GM12891 (cell line): Measurements from ENCODE around the gene AGPAT3.

ENCODE experiments used
- DNase-seq: peaks from one replicate; pipeline ENCODE4 v3.0.0; 2011; ENCODE audit warnings: low spot score; ENCODE audit not compliant: insufficient read length
- FAIRE-seq: peaks from 2 replicates; lab custom pipeline; 2011; peaks lifted over from hg19 to GRCh38; lab: Jason Lieb, UNC
- PAX5 ChIP-seq: IDR thresholded peaks from 2 replicates; pipeline ENCODE4 v1.6.1; 2011; ENCODE audit warnings: low read length, moderate library complexity, mild to moderate bottlenecking; ENCODE audit not compliant: insufficient read depth, severe bottlenecking
- POLR2A ChIP-seq: IDR thresholded peaks from 2 replicates; pipeline ENCODE4 v1.6.1; 2011; ENCODE audit warnings: low read depth, low read length, control low read depth
- POLR2AphosphoS5 ChIP-seq: IDR thresholded peaks from 2 replicates; pipeline ENCODE4 v1.6.1; 2011; ENCODE audit warnings: low read depth, low read length, control low read depth
- POU2F2 ChIP-seq: IDR thresholded peaks from 2 replicates; pipeline ENCODE4 v1.6.1; 2011; ENCODE audit warnings: low read depth, mild to moderate bottlenecking, control low read depth, low read length, moderate library complexity
- SPI1 ChIP-seq: IDR thresholded peaks from 2 replicates; pipeline ENCODE4 v1.6.1; 2011; ENCODE audit warnings: low read depth, low read length, control low read depth
- TAF1 ChIP-seq: IDR thresholded peaks from 2 replicates; pipeline ENCODE4 v1.6.1; 2011; ENCODE audit warnings: low read depth, low read length, control low read depth

Gene AGPAT3

DNA sequence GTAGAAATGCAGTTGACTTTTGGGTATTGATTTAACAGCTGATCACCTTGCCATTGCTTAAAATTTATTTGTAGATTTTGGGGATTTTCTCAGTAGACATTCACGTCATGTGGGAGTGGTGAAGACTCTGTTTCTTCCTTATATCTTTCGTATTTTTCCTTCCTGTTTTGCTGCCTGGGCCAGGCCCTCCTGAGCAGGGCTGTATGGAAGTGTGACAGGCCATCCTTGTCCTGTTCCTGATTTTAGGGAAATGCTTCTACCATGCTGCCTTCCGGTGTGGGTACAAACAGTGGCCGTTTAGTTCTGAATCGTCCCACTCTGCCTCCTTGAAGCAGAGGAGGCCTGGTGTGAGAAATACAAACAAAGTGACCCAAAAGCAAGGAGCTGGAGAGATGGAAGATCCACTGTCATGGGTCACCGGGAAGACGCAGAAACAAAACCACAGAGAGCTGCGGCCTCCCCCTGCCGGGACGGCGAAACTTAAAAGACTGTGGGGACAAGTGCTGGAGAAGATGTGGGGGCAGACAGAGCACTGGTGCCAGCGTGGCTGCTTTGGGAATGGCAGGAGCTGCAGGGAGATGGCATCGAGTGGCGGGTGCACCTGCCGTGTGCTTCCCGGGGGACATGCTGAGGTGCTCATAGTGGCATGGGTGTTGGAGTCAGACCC lies 7.6 kb downstream of the AGPAT3 start:
- no peak for FAIRE-seq

DNA sequence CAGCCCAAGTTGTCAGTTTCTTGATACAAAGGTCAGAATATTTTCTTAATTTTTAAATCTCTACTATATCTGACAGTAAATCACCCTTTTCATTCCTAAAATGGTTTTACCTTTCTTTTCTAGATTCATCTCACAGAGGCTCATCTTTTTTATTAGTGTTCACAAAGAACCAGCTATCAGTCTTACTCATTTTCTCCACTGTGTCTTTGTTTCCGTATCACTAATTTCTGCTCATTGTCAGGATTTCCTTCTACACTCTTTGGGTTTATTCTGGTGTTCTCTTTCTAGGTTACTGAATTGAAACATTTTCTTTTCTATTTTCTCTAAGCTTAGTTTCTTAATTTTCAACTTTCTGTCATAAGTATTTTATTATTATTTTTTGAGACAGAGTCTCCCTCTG lies 8.7 kb downstream of the AGPAT3 start:
- DNase-seq, result no peak
- FAIRE-seq, result no peak
- TF ChIP-seq POLR2A (no peak), POU2F2 (no peak), PAX5 (no peak), TAF1 (no peak), POLR2AphosphoS5 (no peak)

More for the DNA sequence above, 7.6 kb downstream of the AGPAT3 start:
- DNase-seq, result no peak
- TF ChIP-seq PAX5 (no peak), TAF1 (no peak), POLR2A (no peak), POU2F2 (no peak), SPI1 (no peak), POLR2AphosphoS5 (no peak)

DNA sequence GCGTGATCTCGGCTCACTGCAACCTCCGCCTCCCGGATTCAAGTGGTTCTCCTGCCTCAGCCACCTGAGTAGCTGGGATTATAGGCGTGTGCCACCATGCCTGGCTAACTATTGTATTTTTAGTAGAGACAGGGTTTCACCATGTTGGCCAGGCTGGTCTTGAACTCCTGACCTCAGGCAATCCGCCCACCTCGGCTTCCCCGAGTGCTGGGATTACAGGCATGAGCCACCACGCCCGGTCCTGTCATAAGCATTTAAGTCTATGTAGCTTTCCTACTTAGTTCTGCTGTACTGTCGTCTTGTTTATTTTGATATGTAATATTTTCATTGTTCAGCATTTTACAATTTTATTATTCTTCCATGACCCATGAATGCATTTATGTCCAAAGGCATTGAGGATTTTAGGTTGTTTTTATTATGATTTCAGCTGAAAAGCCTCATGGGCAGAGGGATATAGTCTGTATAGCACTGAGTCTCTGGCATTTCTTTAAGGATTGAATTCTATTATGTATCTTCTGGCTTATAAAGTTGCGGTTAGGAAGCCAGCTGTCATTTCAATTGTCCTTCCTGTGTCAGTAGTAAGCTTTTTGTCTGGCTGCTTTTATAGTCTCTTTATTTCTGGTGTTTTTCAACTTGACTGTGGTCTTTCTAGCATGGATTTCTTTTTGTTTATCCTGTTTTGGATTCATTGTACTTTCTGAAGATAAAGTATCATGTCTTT lies 9.2 kb downstream of the AGPAT3 start:
- TF ChIP-seq TAF1 (no peak), PAX5 (no peak), POLR2AphosphoS5 (no peak), SPI1 (no peak), POU2F2 (no peak), POLR2A (no peak)
- DNase-seq (no peak), FAIRE-seq (no peak)

DNA sequence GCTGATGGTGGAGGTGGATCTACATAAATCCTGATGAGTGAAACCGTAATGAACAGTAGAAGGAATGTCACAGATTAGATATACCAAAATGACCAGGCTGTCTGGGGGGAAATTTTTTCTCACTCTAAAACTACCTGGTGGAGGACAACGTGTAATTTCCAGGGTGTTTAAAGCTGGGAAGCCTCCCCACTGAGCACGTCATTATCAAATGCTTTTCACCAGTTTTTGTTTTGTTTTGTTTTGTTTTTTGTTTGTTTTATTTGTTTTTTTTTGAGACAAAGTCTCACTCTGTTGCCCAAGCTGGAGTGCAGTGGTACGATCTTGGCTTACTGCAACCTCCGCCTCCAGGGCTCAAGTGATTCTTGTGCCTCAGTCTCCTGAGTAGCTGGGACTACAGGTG lies 11.6 kb downstream of the AGPAT3 start:
- no peak for DNase-seq

DNA sequence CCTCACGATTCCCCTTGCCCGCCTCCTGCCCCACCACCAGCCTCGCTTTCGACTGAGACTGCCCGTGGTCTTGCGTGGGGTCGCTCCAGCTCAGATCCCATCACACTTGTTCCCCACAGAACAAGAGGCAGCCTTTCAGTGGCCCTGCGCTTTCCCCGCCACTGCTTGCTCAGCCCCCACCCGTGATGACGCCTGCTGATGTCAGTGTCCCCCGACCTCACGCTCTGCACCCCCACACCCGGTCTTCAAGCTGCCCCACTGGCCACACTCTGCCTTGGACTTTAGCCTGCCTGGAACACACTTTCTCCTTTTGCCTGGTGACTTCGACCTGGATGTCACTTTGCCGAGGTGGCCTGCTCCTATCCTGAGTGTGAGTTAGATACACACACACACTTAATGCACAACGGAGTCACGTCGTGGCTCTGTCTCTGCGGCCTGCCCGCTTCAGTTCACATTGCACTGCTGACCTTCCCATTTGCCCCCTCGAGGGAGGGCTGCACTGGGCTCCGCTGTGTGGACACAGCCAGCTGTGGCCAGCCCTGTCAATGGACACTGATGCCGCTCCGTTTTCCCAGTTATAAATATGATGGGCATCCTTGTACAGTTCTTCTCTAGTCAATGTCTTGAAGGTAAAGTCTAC lies 13.0 kb downstream of the AGPAT3 start:
- FAIRE-seq (no peak), DNase-seq (no peak)
- TF ChIP-seq SPI1 (no peak), TAF1 (no peak), POLR2A (no peak), PAX5 (no peak), POLR2AphosphoS5 (no peak), POU2F2 (no peak)

More for the DNA sequence above, 11.6 kb downstream of the AGPAT3 start:
- FAIRE-seq, result no peak
- TF ChIP-seq POLR2A, result no peak
- TF ChIP-seq PAX5, result no peak
- no peak for TF ChIP-seq POU2F2
- no peak for TF ChIP-seq SPI1
- TF ChIP-seq POLR2AphosphoS5, result no peak
- no peak for TF ChIP-seq TAF1

DNA sequence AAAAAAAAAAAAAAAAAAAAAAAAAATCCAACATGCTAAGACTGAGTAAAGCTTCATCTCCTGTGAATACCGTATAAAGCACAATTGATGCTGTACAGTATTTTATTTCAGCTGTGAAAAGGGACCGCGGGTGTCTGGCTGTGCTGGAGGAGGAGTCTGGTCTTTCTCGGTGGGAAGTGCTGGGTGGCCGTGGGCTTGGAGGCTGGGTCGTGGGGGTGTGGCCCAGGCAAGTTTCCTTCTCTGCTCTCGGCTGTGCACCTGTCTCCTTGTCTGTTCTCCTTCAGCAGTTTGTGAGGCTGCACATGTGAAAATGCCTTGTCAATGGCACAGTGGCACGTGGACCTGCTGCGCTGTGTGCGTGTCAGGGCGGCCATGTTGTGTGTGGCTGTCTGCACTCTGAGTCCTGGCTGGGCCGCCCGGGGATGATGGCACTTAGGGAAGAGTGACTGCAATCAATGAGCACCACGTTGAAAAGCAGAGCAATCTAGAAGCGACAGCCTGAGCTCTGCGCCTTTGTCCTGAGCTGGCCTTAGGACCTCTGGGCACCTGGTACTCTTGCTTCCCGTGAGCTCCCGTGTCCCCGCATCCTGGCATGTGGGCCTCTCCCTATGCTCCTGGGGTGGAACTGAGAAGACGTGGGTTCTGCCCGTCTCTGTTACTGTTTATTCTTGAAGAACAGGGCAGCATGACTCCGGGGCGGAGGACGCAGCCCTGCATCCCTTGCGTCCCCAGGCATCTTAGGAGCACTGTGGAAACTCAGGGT lies 14.5 kb downstream of the AGPAT3 start:
- no peak for DNase-seq
- FAIRE-seq, result no peak
- TF ChIP-seq SPI1 (no peak), POU2F2 (no peak), POLR2A (no peak), POLR2AphosphoS5 (no peak), TAF1 (no peak), PAX5 (no peak)

DNA sequence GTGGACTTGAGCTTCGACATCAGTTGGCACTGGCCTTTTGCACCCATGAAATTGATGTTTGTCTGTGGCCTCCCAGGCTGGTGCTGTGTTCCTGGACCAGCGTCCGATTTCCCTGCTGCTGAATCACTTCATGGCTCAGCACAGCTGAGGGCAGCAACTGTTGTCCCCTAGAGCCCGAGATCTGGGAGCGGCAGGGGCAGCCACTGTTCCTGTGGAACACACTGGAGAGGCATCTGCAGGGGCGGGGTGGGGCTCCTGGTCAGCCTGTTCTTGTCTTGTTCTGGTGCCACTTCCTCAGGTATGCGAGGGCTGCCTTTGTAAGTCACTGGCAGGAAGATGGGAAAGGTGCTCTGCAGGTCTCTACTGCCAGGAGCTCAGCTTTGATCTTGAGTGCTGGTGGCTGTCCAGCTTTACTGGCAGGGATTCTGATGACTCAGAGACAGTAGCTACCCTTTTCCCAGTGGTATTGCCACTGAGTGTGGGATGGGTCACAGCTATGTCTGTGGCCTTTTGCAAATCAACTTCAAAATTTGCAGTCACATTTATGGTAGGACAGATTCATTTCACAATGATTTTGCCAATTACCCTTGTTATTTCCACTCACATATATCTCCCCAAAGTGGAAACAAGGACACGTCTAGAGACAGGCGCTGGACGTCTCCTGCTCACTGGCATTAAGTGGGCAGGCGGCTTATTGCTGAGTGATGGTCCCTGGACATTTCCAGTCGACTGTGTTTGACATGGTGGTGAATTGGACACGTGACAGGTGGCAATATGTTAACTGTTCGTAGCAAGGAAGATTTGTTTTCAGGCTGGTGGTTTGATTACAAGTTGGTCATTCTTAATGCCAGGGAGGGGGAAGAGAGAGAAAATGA lies 15.3 kb downstream of the AGPAT3 start:
- no peak for FAIRE-seq
- no peak for TF ChIP-seq POLR2A
- TF ChIP-seq POU2F2, result no peak
- TF ChIP-seq POLR2AphosphoS5, result no peak
- no peak for TF ChIP-seq SPI1
- TF ChIP-seq TAF1, result no peak
- no peak for TF ChIP-seq PAX5
- no peak for DNase-seq

DNA sequence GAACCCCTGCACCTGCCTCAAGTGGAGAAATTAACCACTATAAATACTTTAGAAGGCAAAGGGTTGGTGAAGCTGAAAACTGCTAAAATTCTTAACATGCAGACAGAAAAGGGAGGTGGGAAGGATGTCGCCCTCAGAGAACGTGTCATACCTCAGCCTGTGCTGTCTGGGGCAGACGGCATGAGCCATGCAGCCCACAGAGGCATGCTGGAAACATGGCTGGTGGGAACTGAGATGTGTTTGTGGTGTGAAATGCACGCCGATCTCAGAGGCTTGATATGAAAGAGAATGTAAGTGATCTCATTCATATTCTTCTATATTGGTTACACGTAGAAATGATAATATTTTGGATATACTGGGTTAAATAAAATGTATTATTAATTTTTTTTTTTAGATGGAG lies 16.3 kb downstream of the AGPAT3 start:
- no peak for DNase-seq

More for the DNA sequence above, 16.3 kb downstream of the AGPAT3 start:
- no peak for TF ChIP-seq POLR2A
- TF ChIP-seq SPI1, result 0 out of 2 replicates have a peak, but pooled peaks have one; percentile 17
- TF ChIP-seq TAF1, result no peak
- FAIRE-seq, result no peak
